GM03348 (cell line): Measurements from ENCODE around the gene TNFRSF18.
"Not testable (repeated sequence)": the region's sequence is repeated elsewhere in the genome, so short reads cannot be mapped to it uniquely, and the experiment has no call there.

Experiments
- DNase-seq: peaks from one replicate; pipeline ENCODE4 v3.0.0; 2012; ENCODE audit warnings: low spot score

TNFRSF18 gene

DNA sequence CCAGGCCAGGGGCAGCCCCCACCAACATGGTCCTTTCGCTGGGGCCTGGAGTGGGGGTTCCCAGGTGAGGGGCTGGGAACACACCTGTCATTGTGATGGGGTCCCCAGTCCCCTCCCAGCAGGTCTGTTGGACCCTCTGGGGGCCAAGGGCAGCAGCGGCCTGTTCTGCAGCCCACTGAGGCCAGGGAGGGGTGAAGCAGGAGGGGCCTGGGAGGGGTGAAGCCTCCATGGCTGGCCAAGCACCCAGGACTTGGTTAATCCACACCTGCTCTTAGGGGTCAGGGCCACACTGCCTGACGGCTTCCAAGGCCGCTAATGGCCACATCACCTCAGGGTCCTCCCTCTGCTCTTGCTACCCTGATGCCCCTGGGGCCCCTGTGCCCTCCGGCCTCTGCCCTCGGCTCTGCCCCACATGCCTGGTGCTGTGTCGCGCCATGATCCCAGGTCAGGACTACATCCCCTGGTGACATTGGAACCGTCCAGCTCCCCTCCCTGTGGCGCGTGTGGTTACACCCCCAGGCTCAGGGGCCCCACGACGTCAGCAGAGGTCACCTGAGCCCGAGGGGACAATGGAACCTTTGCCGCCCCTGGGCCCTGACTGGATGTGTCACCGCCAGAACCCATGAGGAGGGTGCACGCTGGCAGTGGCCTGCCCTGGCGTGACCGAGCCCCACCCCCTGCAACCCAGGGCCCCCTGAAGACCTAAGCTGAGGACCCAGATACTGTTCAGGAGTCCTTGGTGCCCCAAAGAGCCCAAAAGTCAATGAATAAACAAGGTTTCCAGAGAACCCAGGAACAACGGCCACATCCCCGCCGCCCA, 7.0 kb downstream of the TNFRSF18 start:
- no peak for DNase-seq

GRCh38 chr1:1198423-1199140, 7.8 kb downstream of the TNFRSF18 start:
- no peak for DNase-seq

DNA sequence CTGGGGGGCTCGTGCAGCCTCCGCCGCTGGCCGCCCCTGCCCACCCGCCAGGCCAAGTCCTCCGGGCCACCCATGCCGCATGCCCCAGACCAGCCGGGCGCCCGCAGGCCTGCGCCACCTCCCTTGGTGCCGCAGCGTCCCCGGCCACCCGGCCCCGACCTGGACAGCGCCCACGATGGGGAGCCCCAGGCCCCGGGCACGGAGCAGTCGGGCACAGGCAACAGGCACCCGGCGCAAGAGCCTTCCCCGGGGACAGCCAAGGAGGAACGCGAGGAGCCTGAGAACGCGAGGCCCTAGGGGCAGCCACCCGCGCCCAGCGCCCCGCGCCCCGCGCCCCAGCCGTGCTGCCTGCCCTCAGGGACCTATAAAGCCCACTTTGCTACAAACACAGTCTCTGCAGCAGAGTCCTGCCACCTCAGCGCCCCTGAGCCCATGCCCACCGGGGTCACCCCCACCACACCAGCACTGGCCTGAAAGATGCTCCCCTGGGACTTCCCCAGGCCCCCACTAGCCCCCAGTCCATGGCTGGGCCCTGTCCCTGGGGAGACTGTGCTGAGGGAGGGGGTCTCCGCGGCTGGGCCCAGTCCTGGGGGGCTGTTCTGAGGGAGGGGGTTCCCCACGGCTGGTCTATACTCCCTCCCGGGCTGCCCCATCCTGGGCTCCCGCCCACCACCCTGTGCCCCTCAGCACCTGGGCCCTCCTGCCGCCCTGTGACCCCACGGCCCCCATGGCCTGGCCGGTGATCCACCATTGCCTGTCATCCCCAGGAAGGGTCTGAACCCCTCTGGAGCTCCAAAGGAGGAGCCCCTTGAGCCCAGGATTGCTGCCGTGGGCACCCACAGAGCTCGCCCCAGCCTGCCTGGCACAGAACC, 8.6 kb downstream of the TNFRSF18 start:
- DNase-seq, result no peak

DNA sequence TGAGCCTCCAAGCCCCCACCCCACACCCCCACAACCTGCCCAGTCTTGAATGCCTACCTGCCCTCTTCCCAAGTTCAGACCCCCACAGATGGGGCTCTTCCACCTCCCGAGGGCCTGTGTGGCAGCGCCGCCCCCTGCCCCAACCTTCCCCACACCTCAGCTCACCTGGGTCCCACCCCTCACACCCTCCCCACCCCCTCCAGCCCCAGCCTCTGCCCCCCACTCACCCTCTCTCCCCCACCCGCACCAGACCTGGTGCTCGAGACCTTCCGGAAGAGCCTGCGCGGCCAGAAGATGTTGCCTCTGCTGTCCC, 9.2 kb downstream of the TNFRSF18 start:
- DNase-seq, result no peak

DNA sequence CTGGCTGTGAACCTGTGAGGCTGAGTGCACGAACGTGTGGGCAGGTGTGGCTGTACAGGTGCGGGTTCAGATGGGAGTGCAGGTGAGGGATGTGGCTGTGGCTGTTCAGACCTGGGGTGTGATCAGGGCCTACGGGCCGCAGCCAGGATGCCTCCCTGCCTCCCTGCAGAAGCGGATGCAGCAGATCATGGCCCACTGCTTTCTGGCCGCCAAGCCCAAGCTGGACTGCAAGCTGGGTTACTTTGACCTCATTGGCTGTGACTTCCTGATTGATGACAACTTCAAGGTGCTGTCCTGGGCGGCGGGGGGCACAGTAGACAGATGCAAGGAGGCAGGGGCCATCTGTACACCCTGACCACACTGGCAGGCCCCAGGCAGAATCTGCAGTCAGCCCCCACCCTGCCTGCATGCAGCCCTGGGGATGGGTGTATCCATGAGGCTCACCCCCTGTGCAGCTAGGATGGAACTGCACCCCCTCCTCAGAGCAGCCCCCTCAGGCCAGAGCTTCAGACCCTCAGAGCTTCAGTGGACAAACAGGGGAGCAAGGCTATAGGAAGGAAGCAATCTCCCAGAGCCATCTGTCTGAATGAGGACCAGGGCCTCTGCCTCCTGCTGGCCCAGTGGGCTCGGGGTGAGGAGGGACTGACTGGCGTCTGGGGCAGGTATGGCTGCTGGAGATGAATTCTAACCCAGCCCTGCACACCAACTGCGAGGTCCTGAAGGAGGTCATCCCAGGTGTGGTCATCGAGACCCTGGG, 9.8 kb downstream of the TNFRSF18 start:
- no peak for DNase-seq

- not testable (repeated sequence) for DNase-seq
Observed at GRCh38 chr1:1195726-1196125, 10.7 kb downstream of the TNFRSF18 start.

- no peak for DNase-seq
Observed at GRCh38 chr1:1194723-1195122, 11.7 kb downstream of the TNFRSF18 start.

- no peak for DNase-seq
Observed at GRCh38 chr1:1191734-1192133, 14.7 kb downstream of the TNFRSF18 start.

DNA sequence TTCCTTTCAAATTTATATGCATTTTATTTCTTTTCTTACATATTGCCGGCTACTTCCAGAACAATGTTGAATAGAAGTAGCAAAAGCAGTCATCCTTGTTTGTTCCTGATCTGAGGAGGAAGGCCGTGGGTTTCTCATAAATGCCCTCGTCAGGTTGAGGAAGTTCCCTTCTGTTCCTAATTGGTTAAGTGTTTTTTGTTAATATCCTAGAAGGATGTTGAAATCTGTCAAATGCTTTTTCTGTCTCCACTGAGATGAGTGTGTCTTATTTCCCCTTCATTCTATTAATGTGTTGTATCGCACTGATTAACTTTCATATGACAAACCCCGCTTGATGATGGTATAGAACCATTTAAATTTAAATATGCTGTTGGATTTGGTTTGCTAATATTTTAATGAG, 17.3 kb downstream of the TNFRSF18 start:
- DNase-seq, result no peak

GRCh38 chr1:1187938-1188337, 18.5 kb downstream of the TNFRSF18 start:
- DNase-seq, result no peak

GRCh38 chr1:1185101-1185765, 21.2 kb downstream of the TNFRSF18 start:
- DNase-seq, result no peak

DNA sequence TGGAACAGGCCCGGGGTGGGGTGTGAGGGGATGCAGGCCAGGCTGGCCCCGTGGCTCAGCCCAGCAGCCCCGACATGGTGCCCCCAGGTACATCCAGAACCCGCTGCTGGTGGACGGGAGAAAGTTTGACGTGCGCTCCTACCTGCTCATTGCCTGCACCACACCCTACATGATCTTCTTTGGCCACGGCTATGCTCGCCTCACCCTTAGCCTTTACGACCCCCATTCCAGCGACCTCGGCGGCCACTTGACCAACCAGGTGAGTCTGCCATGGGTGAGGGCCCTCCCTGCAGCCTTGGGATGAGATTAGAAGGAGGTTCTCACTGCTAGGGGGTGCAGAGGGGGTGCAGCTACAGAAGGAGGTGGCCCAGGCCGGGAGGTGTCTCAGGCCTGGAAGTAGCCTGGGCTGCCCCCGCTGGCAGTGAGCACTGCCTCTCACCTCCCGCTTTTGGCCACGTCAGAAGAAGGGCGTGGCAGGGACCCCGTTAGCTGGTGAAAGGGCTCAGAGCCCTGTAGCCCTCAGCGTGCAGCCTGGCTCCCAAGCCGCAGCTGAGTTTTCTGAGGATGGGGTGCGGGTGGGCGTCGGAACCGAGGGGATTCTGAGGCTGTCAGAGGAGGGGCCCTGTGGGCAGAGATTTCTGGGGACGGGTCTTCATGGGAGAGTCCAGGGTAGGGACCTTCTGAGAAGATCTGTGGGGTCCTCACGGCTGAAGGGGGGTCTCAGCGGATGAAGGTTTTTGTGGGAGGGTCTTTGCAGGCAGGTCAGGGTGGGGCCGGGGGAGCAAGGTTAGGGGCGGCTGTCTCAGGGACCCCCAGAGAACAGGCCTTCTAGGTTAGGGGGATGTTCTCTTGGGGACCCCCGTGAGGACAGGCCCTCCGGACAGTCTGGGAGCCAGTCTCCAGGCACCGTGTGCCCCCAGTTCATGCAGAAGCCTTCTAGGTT, 22.3 kb downstream of the TNFRSF18 start:
- no peak for DNase-seq

DNA sequence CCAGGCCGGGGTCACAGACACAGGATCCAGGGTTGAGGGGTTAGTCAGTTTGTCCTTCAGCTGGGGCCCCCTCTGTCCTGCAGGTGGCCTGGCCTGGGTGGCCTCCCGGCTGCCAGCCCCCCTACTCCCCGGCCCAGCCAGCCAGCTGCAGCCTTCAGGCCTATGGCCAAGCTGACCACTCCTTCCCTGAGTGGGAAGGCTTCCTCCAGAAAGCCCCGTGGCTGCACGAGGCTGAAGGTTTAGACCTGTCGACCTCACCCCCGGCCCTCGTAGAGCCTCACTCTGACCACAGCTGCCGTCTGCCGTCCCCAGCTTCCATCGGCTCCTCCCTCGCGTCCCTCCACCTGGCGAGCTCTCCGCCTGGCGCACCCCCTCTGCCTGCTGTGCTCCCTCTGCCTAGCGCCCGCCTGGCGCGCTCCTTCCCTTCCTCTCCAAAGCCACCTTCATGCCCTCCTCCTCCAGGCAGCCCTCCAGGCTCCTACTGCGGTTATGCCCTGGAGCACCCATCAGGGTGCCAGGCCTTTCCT, 23.1 kb downstream of the TNFRSF18 start:
- DNase-seq, result no peak

DNA sequence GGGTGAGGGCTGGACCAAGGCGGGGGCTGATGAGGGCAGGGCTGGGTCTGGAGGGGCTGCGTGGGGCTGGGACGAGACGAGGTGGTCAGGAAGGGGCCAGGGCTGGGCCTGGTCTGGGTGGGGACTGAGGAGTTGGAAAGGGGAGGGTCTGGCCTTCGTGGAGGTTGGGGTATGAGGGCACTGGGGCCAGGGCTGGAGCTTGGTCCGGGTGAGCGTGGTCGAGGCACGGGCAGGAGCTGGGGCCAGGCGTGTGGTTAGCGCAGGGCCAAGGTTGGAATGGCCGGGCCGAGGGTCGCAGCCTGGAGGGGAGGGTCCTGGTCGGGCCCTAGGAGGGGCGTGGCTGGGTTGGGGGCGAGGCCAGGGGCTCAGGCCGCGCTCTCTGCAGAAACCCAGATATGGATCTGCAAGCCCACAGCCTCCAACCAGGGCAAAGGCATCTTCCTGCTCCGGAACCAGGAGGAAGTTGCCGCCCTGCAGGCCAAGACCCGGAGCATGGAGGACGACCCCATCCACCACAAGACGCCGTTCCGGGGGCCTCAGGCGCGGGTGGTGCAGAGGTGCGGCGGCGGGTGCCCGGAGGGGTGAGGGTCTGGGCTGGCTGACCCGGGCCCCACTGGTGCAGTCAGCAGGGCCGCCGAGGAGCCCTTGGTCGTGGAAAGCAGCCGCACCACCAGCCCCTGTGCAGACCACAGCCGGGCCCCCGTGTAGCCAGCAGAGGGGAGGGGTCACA, 23.7 kb downstream of the TNFRSF18 start:
- no peak for DNase-seq

GRCh38 chr1:1181938-1182410, 24.4 kb downstream of the TNFRSF18 start:
- no peak for DNase-seq

DNA sequence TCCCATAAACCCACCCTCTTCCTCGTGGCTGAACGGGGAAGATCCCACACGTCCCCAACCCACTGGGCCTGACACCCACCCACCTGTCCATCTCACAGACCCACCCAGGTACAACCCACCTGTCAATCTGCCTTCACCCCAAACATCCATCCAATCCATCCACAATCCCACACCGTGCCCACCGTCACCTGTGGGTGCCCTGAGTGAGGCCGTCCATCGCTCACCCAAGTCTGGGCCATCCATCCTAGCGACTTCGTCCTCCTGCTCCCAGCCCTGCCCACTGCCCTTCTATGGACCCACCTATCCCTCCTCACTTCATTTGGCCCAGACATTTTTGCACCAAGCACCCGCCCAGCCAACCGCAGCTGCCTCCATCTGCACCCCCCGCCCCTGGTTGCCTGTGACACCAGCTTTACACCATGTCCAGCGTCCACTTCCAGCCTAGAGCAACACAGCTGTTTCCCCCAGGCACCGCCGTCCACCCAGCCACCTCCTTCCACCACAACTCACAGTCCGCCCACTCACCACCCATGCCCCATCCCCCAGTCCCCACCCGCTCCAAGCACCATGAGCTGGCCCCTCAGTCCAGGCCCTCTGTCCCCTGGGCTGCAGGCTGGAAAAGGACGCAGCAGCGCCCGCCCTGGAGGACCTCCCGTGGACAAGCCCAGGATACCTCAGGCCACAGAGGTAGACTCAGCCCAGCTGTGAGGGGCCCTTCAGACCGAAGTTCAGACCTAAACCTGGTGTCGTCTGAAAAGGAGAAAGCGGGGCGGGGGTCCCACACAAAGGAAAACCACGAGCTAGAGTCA, 25.1 kb downstream of the TNFRSF18 start:
- no peak for DNase-seq

- DNase-seq, result no peak
Observed at GRCh38 chr1:1179983-1180861, 26.2 kb downstream of the TNFRSF18 start.
